ENCODE results near the gene GRPR.
"Not testable (repeated sequence)": the region's sequence is repeated elsewhere in the genome, so short reads cannot be mapped to it uniquely, and the experiment has no call there.

GRPR gene

GRCh38 chrX:16138108-16138427 is 14.7 kb downstream of the GRPR start:
- DNase-seq: no peak

DNA sequence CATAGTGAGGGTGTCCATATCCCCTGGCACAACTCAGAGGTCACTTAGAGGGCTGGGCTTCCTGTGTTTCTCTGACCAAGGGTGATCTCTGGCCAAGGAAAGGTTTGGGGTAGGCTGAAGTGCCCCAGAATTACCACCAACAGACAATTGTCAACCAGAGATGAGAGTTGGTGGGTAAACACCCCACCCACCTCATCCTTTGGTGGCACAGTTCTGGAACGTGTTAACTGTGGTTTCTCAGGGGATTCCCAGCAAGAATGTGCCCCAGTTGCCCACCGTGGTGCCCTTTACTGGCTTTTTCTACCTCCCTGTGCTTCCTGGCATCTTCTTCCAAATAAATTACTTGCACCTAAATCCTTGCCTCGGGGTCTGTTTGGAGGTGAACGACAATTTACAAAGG is 17.1 kb downstream of the GRPR start:
- no peak for DNase-seq

DNA sequence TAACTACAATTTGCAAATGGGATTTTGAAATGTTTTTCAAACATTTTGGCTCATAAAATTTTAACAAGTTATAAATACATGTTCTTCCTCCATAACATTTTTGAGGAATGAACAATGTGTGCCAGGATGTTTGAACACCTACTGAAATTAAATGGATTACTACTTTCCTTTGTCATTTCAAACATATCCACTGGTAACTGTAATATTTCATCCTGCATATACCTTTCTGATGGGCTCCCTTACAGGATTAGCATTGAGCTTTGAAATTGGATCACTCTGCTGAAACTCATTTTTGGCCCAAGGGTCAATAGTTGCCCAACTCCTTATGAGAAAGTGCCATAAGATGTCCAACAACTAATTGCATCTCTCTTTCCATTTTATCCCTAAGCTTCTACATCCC is 17.6 kb downstream of the GRPR start:
- DNase-seq: no peak

DNA sequence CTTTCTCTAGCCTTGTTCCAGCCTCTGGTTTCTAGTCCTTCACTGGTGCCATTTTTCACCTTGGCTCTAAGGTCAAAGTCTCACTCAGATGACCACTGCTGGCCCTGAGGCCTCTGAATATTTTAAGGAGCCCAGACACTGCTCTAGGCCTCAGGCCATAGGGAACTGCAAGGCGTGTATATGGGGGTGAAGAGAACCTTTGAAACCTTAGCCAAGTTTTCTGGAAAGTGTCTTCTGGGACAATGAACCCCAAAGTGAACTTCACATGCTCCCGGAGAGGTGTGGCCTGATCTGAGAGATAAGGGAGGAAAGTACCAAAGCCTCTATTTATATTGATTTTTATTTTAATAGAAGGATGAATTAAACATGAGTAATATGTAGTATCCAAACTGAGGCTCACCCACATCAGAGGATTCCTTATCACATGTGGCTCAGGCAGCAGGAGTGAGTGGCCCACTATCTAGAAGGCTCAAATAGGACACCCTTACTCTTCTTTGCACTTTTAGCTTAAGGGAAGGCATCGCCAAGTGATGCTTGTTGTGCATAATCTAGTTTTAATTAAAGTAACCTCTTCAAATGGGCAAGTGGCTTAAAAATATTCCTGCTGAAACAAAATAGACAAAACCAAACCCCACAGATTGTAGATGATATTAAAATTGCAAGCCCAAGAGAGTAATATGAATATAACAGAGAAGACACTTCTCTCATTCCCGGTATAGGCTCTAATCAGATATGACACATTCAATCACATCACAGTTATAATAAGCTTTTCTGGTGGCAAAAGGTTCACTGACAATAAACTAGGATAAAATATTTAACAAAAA is 18.3 kb downstream of the GRPR start:
- DNase-seq: no peak

- no peak for DNase-seq
Measured at GRCh38 chrX:16142246-16142558, 18.8 kb downstream of the GRPR start.

DNA sequence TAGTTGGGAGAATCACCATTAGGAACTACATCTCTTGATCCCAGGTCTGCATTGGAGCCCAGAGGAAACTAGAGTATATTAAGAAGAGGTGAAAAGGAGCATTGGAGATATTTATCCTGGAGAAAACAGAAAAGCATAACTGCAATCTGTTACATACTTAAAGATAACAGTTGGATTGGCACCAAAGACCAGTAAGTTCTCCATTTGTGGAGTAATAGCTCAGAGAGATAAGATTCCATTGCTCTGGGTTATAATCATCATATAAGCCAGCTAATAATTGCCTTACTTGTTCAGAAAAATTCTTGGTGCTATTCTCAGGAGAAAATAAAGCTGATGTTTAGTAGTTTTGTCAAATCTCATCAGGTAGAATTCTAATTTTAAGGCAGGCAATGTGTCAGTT is 20.6 kb downstream of the GRPR start:
- no peak for DNase-seq

DNA sequence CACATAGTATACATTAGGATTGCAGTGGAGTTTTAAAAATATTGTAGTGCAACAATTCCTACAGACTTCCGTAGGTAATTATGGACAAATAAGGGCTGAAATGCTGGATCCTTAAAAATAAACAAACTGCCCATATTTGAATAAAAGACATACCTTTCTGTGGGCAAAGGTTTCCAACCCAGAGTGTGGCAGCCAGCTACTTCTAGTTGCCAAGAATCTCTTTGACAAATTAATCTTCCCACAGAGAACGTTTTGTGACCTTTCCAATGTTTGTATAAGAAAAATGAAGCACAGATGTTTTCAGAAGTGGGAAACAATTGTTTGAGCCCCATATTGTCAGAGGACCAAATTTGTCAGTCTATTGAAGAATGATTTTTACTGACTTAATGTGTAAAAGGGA is 21.1 kb downstream of the GRPR start:
- DNase-seq: no peak

- DNase-seq: not testable (repeated sequence)
Measured at GRCh38 chrX:16145093-16145492, 21.7 kb downstream of the GRPR start.

DNA sequence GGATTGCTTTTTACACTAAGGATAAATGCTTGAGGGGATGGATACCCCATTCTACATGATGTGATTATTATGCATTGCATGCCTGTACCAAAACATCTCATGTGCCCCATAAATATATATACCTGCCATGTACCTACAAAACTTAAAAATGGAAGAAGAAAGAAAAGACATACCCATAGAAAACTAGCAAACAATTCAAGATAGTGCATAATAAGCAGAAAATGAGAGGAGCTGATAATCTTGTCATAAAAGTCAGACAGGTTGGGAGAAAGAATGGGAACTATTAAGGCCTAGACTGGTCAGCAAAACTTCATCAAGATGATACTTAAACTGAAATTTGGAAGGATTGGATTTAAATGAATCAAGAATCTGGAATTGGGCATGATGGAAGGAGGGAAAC is 22.3 kb downstream of the GRPR start:
- DNase-seq: no peak

DNA sequence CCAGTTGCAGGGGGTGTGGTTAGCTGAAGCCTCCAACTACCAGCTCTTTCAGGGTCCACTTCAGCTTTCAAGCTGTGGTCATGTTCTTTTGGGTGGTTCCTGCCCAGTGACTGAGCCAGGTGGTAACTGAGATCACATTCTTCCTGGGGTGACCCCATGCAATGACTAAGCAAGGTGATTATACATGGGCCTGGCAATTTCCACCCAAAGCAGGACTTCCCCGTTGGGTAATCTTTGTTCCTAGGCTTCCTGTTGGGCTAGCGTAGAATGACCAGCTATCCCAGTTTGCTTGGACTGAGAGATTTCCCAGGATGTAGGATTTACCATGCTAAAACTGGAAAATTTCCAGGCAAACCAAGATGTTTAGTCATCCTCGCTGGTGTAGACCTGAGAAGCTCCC is 25.5 kb downstream of the GRPR start:
- no peak for DNase-seq

DNA sequence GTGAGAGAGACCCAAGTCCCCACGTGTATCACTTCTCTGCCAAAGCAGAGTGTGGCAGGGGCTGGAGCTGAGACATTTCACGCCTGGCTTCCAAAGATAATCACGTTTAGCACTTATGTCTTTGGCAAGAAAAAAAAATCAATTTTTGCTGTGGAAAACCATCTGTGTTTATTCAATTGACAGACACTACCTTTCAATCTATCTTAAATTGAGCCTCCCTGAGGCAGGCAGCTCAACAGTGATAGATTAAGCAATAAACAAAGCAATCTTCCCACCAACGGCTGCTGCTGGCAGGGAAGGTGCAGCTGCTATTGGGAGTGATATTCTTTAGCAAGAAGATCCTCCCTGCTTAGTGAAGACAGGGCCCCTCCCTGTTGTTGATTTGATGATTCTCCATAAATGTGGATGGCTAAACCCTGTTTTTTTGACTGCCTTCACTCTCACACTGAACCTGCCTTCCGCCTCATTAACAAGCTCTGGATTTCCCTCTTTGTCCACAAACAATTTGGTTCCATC is 32.3 kb downstream of the GRPR start:
- DNase-seq: no peak

DNA sequence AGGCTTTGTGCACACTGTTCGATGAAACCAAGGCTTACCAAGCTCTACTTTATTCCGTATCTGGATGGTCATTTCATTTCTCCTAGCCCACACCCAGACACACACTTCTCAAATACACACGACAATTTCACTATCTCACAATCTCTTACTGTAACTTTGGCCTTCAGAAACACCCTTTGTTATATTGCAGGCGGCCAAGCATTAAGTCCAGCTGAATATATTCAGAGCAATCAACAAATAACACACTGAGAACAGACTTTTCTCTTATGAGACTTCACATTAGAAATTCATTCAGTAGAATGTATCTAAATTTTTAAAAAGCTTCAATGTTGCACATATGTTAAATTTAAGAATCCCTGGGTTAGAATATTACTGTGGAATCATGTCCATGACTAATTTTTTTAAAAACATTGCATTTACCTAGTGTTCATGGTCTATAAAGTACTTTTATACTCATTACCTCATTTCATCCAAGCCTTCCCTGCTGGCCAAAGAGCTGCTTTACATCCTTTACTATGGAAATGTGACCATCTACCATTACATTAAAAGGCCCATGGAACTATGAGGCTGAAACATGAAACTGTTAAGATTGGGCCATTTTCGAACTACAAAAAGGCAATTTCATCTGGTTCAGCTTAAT is 33.4 kb downstream of the GRPR start:
- no peak for DNase-seq

DNA sequence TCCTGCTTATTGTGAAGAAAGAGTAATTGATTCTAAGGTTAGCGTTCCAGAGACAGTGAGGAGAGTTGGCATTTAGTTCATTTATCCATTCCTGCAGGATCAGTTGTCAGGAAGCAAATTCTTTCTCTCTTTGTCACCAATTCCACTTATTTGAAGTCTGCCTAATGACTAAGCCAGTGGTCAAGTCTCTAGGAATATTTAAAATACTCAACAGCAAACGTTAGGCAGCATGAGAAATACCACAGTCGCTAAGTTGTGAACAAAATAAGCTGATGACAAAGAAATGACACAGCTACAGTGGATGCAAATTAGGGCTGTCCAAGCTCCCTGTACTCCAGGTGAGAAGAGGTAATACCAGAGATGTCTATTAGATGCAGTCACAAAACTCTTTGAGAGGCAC is 37.4 kb downstream of the GRPR start:
- no peak for DNase-seq

DNA sequence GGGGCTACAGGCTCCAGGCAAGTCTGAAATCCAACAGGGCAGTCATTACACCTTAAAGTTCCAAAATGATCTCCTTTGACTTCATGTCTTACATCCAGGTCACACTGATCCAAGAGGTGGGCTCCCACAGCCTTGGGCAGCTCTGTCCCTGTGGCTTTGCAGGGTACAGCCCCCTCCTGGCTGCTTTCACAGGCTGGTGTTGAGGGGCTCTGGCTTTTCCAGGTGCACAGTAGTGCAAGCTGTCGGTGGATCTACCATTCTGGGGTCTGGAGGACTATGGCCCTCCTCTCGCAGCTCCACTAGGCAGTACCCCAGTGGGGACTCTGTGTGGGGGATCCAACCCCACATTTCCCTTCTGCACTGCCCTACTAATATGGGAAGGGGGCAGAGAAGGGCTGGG is 37.8 kb downstream of the GRPR start:
- not testable (repeated sequence) for DNase-seq

DNA sequence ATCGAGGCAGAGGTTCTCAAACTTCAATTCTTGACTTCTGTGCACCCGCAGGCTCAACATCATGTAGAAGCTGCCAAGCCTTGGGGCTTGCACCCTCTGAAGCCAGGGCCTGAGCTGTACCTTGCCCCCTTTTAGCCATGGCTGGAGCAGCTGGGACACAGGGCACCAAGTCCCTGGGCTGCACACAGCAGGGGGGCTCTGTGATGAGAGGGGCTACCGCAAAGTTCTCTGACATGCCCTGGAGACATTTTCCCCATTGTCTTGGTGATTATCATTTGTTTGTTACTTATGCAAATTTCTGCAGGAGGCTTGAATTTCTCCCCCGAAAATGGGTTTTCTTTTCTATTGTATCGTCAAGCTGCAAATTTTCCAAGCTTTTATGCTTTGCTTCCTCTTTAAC is 39.0 kb downstream of the GRPR start:
- no peak for DNase-seq

DNA sequence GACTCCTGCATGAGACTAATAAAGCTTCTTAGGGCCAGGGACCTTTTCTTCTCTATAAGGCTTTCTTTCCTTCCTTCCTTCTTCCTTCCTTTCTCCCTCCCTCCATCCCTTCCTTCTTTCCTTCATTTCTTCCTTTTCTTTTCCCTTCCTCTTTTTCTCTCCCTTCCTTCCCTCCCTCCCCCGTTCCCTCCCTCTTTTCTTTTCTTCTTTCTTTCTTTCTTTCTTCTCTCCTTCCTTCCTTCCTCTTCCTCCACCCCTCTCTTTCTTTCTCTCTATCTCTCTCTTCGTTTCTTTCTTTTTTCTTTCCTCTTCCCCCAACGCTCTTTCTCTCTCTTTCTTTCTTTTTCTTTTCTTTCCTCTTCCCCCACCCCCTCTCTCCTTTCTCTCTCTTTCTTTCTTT is 41.4 kb downstream of the GRPR start:
- DNase-seq: no peak

- DNase-seq: no peak
Measured at GRCh38 chrX:16167181-16167580, 43.8 kb downstream of the GRPR start, which contains the start of gene MAGEB17. Gene MAGEB17 (plus strand): TSS chrX:16167481. CDS start chrX:16170383, 2,902 bp downstream.

DNA sequence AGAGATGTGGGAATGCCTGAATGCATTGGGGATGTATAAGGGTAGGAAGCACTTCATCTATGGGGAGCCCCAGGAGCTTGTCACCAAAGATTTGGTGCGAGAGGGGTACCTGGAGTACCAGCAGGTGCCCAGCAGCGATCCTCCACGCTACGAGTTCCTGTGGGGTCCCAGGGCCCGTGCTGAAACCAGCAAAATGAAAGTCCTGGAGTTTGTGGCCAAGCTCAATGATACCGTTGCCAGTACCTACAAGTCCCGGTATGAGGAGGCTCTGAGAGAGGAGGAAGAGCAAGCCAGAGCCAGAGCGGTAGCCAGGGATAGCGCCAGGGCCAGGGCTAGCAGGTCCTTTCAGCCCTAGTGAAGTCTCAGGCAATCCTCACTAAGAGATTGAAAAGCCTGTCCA is 47.7 kb downstream of the GRPR start:
- no peak for DNase-seq

DNA sequence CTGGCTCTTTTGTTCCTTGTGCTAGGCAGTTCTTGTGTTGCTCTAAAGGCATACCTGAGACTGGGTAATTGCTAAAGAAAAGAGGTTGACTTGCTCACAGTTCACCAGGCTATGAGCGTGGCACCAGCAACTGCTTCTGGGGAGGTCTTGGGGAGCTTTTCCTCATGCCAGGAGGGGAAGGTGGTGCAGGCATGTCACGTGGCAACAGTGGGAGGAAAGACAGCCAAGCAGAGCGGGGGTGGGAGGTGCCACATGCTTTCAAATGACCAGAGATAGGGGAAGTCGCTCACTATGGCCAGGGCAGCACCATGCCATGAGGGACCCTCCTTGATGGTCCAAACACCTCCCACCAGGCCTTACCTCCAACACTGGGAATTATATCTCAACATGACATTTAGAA is 48.6 kb downstream of the GRPR start:
- no peak for DNase-seq

DNA sequence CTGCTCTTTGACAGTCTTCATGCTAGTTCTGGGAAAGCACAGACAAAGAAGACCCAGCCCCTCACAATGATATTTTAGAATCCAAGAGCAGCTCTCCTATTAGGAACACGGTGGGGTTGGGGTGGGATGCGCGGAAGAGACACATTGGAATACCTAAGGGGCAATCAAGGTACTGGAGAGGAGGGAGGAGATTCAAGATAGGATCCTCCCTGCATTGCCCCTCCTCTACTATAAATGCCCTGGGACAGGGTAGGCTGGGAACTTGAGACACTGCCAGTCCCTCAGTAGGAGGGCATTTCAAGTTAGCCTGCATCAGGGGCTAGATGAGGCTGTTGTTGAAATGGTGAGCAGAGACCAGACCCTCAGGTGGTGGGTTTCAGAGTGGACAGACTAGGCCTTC is 49.0 kb downstream of the GRPR start:
- no peak for DNase-seq

GRCh38 chrX:16175329-16176061 is 52.1 kb downstream of the GRPR start:
- DNase-seq: no peak

GRCh38 chrX:16177260-16177659 is 53.9 kb downstream of the GRPR start:
- DNase-seq: no peak

- not testable (repeated sequence) for DNase-seq
Measured at GRCh38 chrX:16183843-16184242, 60.5 kb downstream of the GRPR start.

DNA sequence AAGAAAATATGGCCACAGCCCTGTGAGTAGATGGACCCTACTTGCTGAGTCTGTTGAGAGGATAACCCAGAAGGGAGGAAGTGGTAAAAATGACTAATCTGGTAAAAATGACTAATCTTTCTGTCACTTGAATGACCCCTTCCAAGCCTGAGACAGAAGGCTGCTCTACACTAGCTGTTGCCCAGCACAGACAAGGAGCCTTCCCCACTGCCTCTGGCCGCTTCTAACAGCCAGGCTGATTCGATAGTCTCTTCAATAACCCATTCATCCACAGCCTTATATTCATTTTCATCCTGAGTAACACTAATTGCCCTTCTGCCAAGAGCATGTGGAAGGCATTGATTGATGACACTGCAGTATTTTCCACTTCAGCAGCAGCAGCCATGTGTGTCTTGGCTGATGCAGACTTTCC is 62.4 kb downstream of the GRPR start:
- DNase-seq: no peak

Data from activated CD8-positive, alpha-beta memory T cell treated with anti-CD3 and anti-CD28 coated beads for 24 hours (primary cell).